Hepatocyte (in vitro differentiated cells): ENCODE data around the gene SRSF8. TPM values are rescaled to one million over a fixed set of nuclear protein-coding genes. Genes with fewer than 3 reads are reported as not detected.
A peak's percentile ranks its signal among the peaks of the same experiment; 100 is the strongest.
"Not testable (repeated sequence)": the region's sequence is repeated elsewhere in the genome, so short reads cannot be mapped to it uniquely, and the experiment has no call there.

Experiments
- DNase-seq: peaks from one replicate; pipeline ENCODE4 v3.0.0-alpha.2; 2016; ENCODE audit warnings: low spot score
- H2AFZ ChIP-seq: fragments of 200-600 bp; sonication (generic); 2 replicates; pipeline ENCODE4 v1.6.0; 2016; ENCODE audit warnings: antibody characterized with exemption, mild to moderate bottlenecking
- H3K27ac ChIP-seq: fragments of 200-600 bp; sonication (generic); 2 replicates; pipeline ENCODE4 v1.5.1; 2016; ENCODE audit warnings: mild to moderate bottlenecking
- H3K27me3 ChIP-seq: fragments of 200-600 bp; sonication (generic); 2 replicates; pipeline ENCODE4 v1.6.1; 2016
- H3K36me3 ChIP-seq: fragments of 200-600 bp; sonication (generic); replicated peaks from 2 replicates; pipeline ENCODE4 v1.5.1; 2016; ENCODE audit warnings: low read depth; ENCODE audit not compliant: insufficient read depth
- H3K4me1 ChIP-seq: fragments of 200-600 bp; sonication (generic); 2 replicates; pipeline ENCODE4 v1.5.1; 2016; ENCODE audit warnings: mild to moderate bottlenecking, moderate library complexity; ENCODE audit not compliant: insufficient read depth
- H3K4me2 ChIP-seq: fragments of 200-600 bp; sonication (generic); 2 replicates; pipeline ENCODE4 v1.6.0; 2016
- H3K4me3 ChIP-seq: fragments of 200-600 bp; sonication (generic); 2 replicates; pipeline ENCODE4 v1.5.1; 2016; ENCODE audit warnings: mild to moderate bottlenecking
- H3K79me2 ChIP-seq: fragments of 200-600 bp; sonication (generic); 2 replicates; pipeline ENCODE4 v1.6.0; 2017; ENCODE audit warnings: mild to moderate bottlenecking
- H3K9me2 ChIP-seq: fragments of 200-600 bp; sonication (generic); replicated peaks from 2 replicates; pipeline ENCODE4 v1.6.0; 2017; ENCODE audit warnings: mild to moderate bottlenecking; ENCODE audit not compliant: insufficient read depth
- H3K9me3 ChIP-seq: fragments of 200-600 bp; sonication (generic); 2 replicates; pipeline ENCODE4 v1.5.1; 2016; ENCODE audit warnings: low read depth, mild to moderate bottlenecking
- H4K20me1 ChIP-seq: fragments of 200-600 bp; sonication (generic); 2 replicates; pipeline ENCODE4 v1.6.0; 2016; ENCODE audit warnings: mild to moderate bottlenecking; ENCODE audit not compliant: insufficient read depth, poor library complexity, severe bottlenecking
- CTCF ChIP-seq: fragments of 200-600 bp; sonication (generic); IDR thresholded peaks from 2 replicates; pipeline ENCODE4 v1.5.1; 2016; ENCODE audit warnings: antibody characterized with exemption, mild to moderate bottlenecking; ENCODE audit not compliant: poor library complexity
- EZH2 ChIP-seq: fragments of 200-600 bp; sonication (generic); IDR thresholded peaks from 2 replicates; pipeline ENCODE4 v1.6.1; 2016; ENCODE audit warnings: antibody characterized with exemption, mild to moderate bottlenecking, borderline replicate concordance
- EZH2phosphoT487 ChIP-seq: fragments of 200-600 bp; sonication (generic); IDR thresholded peaks from one replicate; pipeline ENCODE4 v1.6.1; 2018; ENCODE audit warnings: antibody characterized with exemption, mild to moderate bottlenecking, low read depth, moderate library complexity; ENCODE audit not compliant: unreplicated experiment, severe bottlenecking
- WGBS: methylation state at CpG from one replicate; pipeline ENCODE4 v1.1.6; 2016; ENCODE audit warnings: low lambda C conversion rate; ENCODE audit errors: missing lambda C conversion rate; 5-methylcytosine and 5-hydroxymethylcytosine counted together
- polyA plus RNA-seq: library from polyadenylated mRNA; unstranded; fragments of >200 nt; fragmentation: Nextera tagmentation; extraction: Ambion mirVana; gene quantifications from 2 replicates; pipeline ENCODE4 v1.2.1, GENCODE V29; 2016
- total RNA-seq: library from RNA; depleted of rRNA; stranded (reverse); fragments of >200 nt; gene quantifications from 2 replicates; pipeline ENCODE4 v1.2.3, GENCODE V29; 2014

The SRSF8 gene
- total RNA-seq (31.2 and 52.0 TPM in 2 replicates), polyA plus RNA-seq (43.0 and 48.2 TPM in 2 replicates)

GRCh38 chr11:95066716-95067038 is at the start of gene SRSF8:
SRSF8 (plus strand) TSS chr11:95066919; CDS start chr11:95067227, 308 bp downstream.
- Histone ChIP-seq H3K4me1 (peaks cover 6% of the 10 kb centered on the region), H3K4me2 (peak within 1 kb of the TSS; percentile 70), H3K27ac (peak within 1 kb of the TSS; percentile 99), H3K79me2 (peaks cover 33% of the 10 kb centered on the region), H3K9me2 (no peaks in the 10 kb centered on the region), H4K20me1 (peaks cover 5% of the 10 kb centered on the region), H3K4me3 (peak within 1 kb of the TSS; percentile 93), H2AFZ (peak within 1 kb of the TSS; percentile 63), H3K36me3 (no peaks in the 10 kb centered on the region), H3K27me3 (no peaks in the 10 kb centered on the region), H3K9me3 (no peaks in the 10 kb centered on the region)
- no peak for DNase-seq
- 1% methylated on average over 4 of the region's 4 CpGs for WGBS
- no peak for TF ChIP-seq EZH2phosphoT487
- no peak for TF ChIP-seq CTCF
- TF ChIP-seq EZH2, result no peak

- not testable (repeated sequence) for H3K4me2 ChIP-seq, H2AFZ ChIP-seq, H3K36me3 ChIP-seq, H3K27me3 ChIP-seq, H3K27ac ChIP-seq, H3K4me3 ChIP-seq, H4K20me1 ChIP-seq, H3K79me2 ChIP-seq, H3K4me1 ChIP-seq, H3K9me3 ChIP-seq, H3K9me2 ChIP-seq, DNase-seq
- WGBS, result 89% methylated on average over 5 of the region's 5 CpGs
Measured at GRCh38 chr11:95021468-95021867, 45.3 kb upstream of the SRSF8 start.

- Histone ChIP-seq H3K4me1 (no peaks in the 10 kb centered on the region), H2AFZ (no peak within 1 kb of the TSS), H3K9me2 (no peaks in the 10 kb centered on the region), H3K4me3 (no peak within 1 kb of the TSS), H4K20me1 (no peaks in the 10 kb centered on the region), H3K9me3 (no peaks in the 10 kb centered on the region), H3K27ac (no peak within 1 kb of the TSS), H3K27me3 (no peaks in the 10 kb centered on the region), H3K4me2 (no peak within 1 kb of the TSS), H3K36me3 (no peaks in the 10 kb centered on the region), H3K79me2 (no peaks in the 10 kb centered on the region)
- no peak for DNase-seq
- 100% methylated on average over 1 of the region's 1 CpG for WGBS
- no peak for TF ChIP-seq EZH2phosphoT487
- TF ChIP-seq CTCF, result no peak
- TF ChIP-seq EZH2, result no peak
Measured at GRCh38 chr11:95024958-95025357, 41.8 kb upstream of the SRSF8 start, which contains the start of gene KDM4E. KDM4E (plus strand) TSS chr11:95025258; CDS start chr11:95025558, 300 bp downstream.

- H3K36me3 ChIP-seq, H3K27ac ChIP-seq, H3K27me3 ChIP-seq, H3K4me3 ChIP-seq, H3K9me2 ChIP-seq, DNase-seq, H3K4me1 ChIP-seq, H3K4me2 ChIP-seq, H3K9me3 ChIP-seq, H3K79me2 ChIP-seq, H2AFZ ChIP-seq, H4K20me1 ChIP-seq: not testable (repeated sequence)
- WGBS, result 91% methylated on average over 9 of the region's 9 CpGs
Measured at GRCh38 chr11:95025594-95025993, 41.1 kb upstream of the SRSF8 start.
